Neuronal stem cell (in vitro differentiated cells): Measurements from ENCODE around the gene POFUT2.
"Not testable (repeated sequence)": the region's sequence is repeated elsewhere in the genome, so short reads cannot be mapped to it uniquely, and the experiment has no call there.

ENCODE experiments used
- DNase-seq: peaks from one replicate; pipeline ENCODE4 v3.0.0-alpha.2; 2013; ENCODE audit warnings: low spot score
- H2AFZ ChIP-seq: one replicate; pipeline ENCODE4 v1.6.1; 2013; ENCODE audit warnings: mild to moderate bottlenecking, low read length, inconsistent platforms
- H2AK5ac ChIP-seq: 2 replicates; pipeline ENCODE4 v1.6.1; 2013; ENCODE audit warnings: low read depth, mild to moderate bottlenecking, inconsistent platforms, low read length, moderate library complexity, mixed read lengths
- H2BK120ac ChIP-seq: 2 replicates; pipeline ENCODE4 v1.6.1; 2013; ENCODE audit warnings: low read depth, mild to moderate bottlenecking, inconsistent platforms, low read length, moderate library complexity, mixed read lengths
- H2BK12ac ChIP-seq: one replicate; pipeline ENCODE4 v1.6.1; 2013; ENCODE audit warnings: low read length, inconsistent platforms
- H2BK15ac ChIP-seq: 2 replicates; pipeline ENCODE4 v1.6.1; 2013; ENCODE audit warnings: mild to moderate bottlenecking, low read length, inconsistent platforms, mixed read lengths
- H2BK5ac ChIP-seq: one replicate; pipeline ENCODE4 v1.6.1; 2013; ENCODE audit warnings: inconsistent platforms, mild to moderate bottlenecking, low read length, moderate library complexity
- H3K14ac ChIP-seq: one replicate; pipeline ENCODE4 v1.6.1; 2013; ENCODE audit warnings: low read length, inconsistent platforms
- H3K18ac ChIP-seq: 2 replicates; pipeline ENCODE4 v1.6.1; 2013; ENCODE audit warnings: low read length, inconsistent platforms
- H3K23ac ChIP-seq: 2 replicates; pipeline ENCODE4 v1.6.1; 2013; ENCODE audit warnings: low read depth, mild to moderate bottlenecking, mixed read lengths, low read length, inconsistent platforms; ENCODE audit not compliant: poor library complexity
- H3K27ac ChIP-seq: replicated peaks from 3 replicates; pipeline ENCODE4 v1.5.1; 2013; ENCODE audit warnings: low read length, inconsistent platforms
- H3K27me3 ChIP-seq, 3 experiments: 2 replicates each; pipeline ENCODE4 v1.6.1; 2013; ENCODE audit warnings: low read length in 3 of 3, mild to moderate bottlenecking in 2 of 3, inconsistent platforms in 1 of 3, low read depth in 1 of 3, mixed read lengths in 1 of 3, moderate library complexity in 1 of 3; ENCODE audit not compliant: control insufficient read depth in 3 of 3, insufficient read depth in 3 of 3
- H3K36me3 ChIP-seq, 2 donors: replicated peaks in 1 of 2; 2 replicates each; pipeline ENCODE4 v1.6.1; 2013; ENCODE audit warnings: low read length in 2 of 2; ENCODE audit not compliant: control insufficient read depth in 2 of 2, insufficient read depth in 2 of 2
- H3K4ac ChIP-seq: 2 replicates; pipeline ENCODE4 v1.6.1; 2013; ENCODE audit warnings: inconsistent platforms, mild to moderate bottlenecking, low read length, moderate library complexity
- H3K4me1 ChIP-seq, 2 donors: 1 replicate in 1 of 2; 2 replicates in 1 of 2; pipeline ENCODE4 v1.6.1; 2013; ENCODE audit warnings: low read length in 2 of 2, low read depth in 1 of 2; ENCODE audit not compliant: control insufficient read depth in 2 of 2, insufficient read depth in 1 of 2
- H3K4me2 ChIP-seq: one replicate; pipeline ENCODE4 v1.6.1; 2013; ENCODE audit warnings: mild to moderate bottlenecking, low read length, inconsistent platforms; ENCODE audit not compliant: insufficient read depth, poor library complexity, severe bottlenecking
- H3K4me3 ChIP-seq, 2 donors: 2 replicates each; pipeline ENCODE4 v1.5.1; 2013; ENCODE audit warnings: low read length in 2 of 2, mild to moderate bottlenecking in 2 of 2, inconsistent platforms in 1 of 2, moderate library complexity in 1 of 2
- H3K79me1 ChIP-seq: one replicate; pipeline ENCODE4 v1.6.1; 2013; ENCODE audit warnings: low read depth, mild to moderate bottlenecking, inconsistent platforms, low read length, moderate library complexity
- H3K9ac ChIP-seq: one replicate; pipeline ENCODE4 v1.6.1; 2013; ENCODE audit warnings: mild to moderate bottlenecking, low read depth, low read length, inconsistent platforms; ENCODE audit not compliant: poor library complexity
- H3K9me3 ChIP-seq, 2 donors: replicated peaks in 1 of 2; 2 replicates each; pipeline versions ENCODE3 to v1.6.1; 2013; ENCODE audit warnings: low read length in 2 of 2, mild to moderate bottlenecking in 2 of 2, inconsistent platforms in 1 of 2, low read depth in 1 of 2, mixed read lengths in 1 of 2, moderate library complexity in 1 of 2; ENCODE audit not compliant: control insufficient read depth in 2 of 2, insufficient read depth in 1 of 2
- H4K8ac ChIP-seq: one replicate; pipeline ENCODE4 v1.6.1; 2013; ENCODE audit warnings: low read depth, mild to moderate bottlenecking, inconsistent platforms, low read length, moderate library complexity
- H4K91ac ChIP-seq: one replicate; pipeline ENCODE4 v1.6.1; 2013; ENCODE audit warnings: low read length, low read depth, mild to moderate bottlenecking, inconsistent platforms; ENCODE audit not compliant: poor library complexity
- WGBS, 2 donors: extraction: QIAGEN DNeasy Blood & Tissue Kit; methylation state at CpG; one replicate each; pipeline ENCODE4 v1.1.7; 2013; ENCODE audit warnings: missing lambda C conversion rate in 2 of 2, mixed read lengths in 1 of 2; ENCODE audit not compliant: insufficient read length in 2 of 2, insufficient replicate concordance in 1 of 2; ENCODE audit errors: extremely low coverage in 2 of 2; 5-methylcytosine and 5-hydroxymethylcytosine counted together

The POFUT2 gene

DNA sequence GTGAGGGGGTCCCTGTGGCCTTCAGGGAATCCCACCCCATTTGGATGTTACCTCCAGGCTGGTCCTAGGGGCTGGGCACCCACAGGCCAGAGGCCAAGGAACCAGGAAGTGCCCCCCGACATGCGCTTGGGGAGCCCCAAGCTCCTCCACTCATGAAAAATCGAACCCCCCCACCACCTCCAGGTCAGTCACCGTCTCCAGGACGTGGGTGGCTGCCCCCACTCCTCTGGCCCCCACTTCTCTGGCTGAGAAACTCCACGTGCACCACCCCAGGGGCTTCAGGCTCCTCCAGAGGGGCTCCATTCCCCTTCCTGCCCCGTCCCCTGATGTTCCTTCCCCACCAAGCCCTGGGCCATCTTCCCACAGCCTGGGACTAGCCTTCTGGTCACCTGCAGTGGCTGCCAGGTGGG, 30.5 kb upstream of the POFUT2 start:
- Histone ChIP-seq H3K9me3 (no peaks in the 10 kb centered on the region), H3K4me3 (no peak overlapping the region), H3K9ac (no peak overlapping the region), H3K23ac (no peak overlapping the region), H2BK15ac (peak overlapping the region; percentile 95), H3K79me1 (no peaks in the 10 kb centered on the region), H2AK5ac (peak overlapping the region; percentile 92), H4K8ac (no peak overlapping the region), H2BK12ac (peak overlapping the region; percentile 4), H3K18ac (peak overlapping the region; percentile 81), H3K36me3 (no peaks in the 10 kb centered on the region), H4K91ac (no peak overlapping the region), H3K4ac (no peak overlapping the region), H2BK5ac (peak overlapping the region; percentile 24), H3K27ac (no peak overlapping the region), H3K14ac (no peak overlapping the region), H3K4me2 (no peak overlapping the region), H3K4me1 (peaks cover 10 to 12% of the 10 kb centered on the region in 2 donors), H2BK120ac (no peak overlapping the region), H2AFZ (no peak overlapping the region), H3K27me3 (no peaks in the 10 kb centered on the region)
- DNase-seq, result no peak
- whole genome bisulfite sequencing, 2 donors, result no CpG with 5 or more reads among the region's 7 CpGs

DNA sequence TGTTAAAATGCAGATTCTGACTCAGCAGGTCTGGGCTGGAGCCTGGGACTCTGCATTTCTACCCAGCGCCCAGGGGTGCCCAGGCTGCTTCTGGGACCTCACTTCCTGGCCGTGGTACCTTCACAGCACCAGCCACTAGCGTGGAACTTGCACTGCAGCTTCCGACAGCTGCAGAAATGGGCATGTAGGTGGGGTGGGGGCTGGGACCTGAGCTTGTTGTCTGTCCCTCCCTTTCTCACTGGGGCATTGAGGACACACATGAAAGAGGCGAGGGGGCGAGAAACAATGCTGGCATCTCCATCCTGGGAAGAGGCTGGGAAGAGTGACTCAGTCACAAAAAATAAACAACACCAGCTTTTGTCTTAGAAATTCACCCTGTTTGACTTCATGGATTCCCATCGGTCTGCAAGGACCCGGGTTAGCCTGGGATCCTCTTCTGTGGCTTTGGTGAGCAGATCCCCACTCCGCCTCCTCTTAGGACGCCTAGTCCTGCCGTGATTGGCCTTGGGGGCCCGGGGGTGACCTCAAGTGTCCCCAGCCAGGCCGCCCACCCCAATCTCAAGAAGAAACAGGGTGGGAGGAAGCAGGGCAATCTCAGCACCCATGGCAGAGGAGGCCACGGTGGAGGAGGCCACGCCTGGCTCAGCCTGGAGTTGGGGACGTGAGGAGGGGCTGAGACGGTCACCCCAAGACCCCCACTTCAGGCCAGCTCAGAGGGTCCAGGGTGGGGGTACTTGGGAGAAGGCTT, 29.9 kb upstream of the POFUT2 start:
- Histone ChIP-seq H4K8ac (no peak overlapping the region), H3K27ac (no peak overlapping the region), H3K4ac (peak overlapping the region; percentile 53), H3K79me1 (no peaks in the 10 kb centered on the region), H3K4me1 (peaks cover 10 to 12% of the 10 kb centered on the region in 2 donors), H4K91ac (no peak overlapping the region), H3K4me3 (no peak overlapping the region), H3K27me3 (no peaks in the 10 kb centered on the region), H2AFZ (no peak overlapping the region), H3K18ac (peak overlapping the region; percentile 83), H3K36me3 (no peaks in the 10 kb centered on the region), H2AK5ac (peak overlapping the region; percentile 99), H3K23ac (no peak overlapping the region), H2BK15ac (peak overlapping the region; percentile 95), H3K9ac (no peak overlapping the region), H2BK12ac (peak overlapping the region; percentile 46), H2BK120ac (no peak overlapping the region), H2BK5ac (peak overlapping the region; percentile 66), H3K4me2 (no peak overlapping the region), H3K14ac (peak overlapping the region; percentile 94), H3K9me3 (peaks cover 0 to 2% of the 10 kb centered on the region in 2 donors)
- WGBS, 2 donors, result no CpG with 5 or more reads among the region's 17 CpGs
- DNase-seq, result no peak

DNA sequence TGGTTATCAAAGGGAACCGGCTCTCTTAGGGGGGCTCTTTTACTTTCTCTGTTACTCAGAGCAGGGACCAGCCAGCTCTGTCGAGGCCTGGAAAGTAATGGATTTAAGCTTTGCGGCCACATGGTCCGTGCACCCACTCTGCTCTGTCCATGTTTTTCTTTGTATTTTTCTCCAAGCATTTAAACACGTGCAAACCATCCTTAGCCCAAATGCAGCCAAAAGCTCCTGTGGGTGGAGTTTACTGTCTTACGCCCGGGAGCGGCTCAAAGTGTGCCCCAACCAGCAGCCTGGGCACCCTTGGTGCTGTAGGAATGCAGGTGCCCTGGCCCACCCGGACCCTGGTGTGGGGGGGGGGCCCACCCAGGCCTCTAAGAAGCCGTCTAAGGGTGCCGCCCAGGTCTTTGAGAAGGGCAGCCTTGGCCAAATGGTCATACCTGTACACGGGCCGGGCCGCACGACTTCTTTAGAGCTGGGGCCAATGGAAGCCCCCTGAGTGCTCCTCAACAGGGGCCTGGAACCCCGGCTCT, 29.2 kb upstream of the POFUT2 start:
- Histone ChIP-seq H3K4me2 (no peak overlapping the region), H2AFZ (no peak overlapping the region), H2BK12ac (no peak overlapping the region), H2BK120ac (no peak overlapping the region), H3K27me3 (no peaks in the 10 kb centered on the region), H2BK15ac (no peak overlapping the region), H3K23ac (no peak overlapping the region), H3K4me3 (no peak overlapping the region), H3K9me3 (peaks cover 0 to 6% of the 10 kb centered on the region in 2 donors), H4K8ac (no peak overlapping the region), H3K4me1 (peaks cover 10 to 12% of the 10 kb centered on the region in 2 donors), H3K79me1 (no peaks in the 10 kb centered on the region), H2AK5ac (peak overlapping the region; percentile 99), H2BK5ac (peak overlapping the region; percentile 66), H3K14ac (peak overlapping the region; percentile 94), H4K91ac (no peak overlapping the region), H3K27ac (no peak overlapping the region), H3K4ac (peak overlapping the region; percentile 53), H3K36me3 (no peaks in the 10 kb centered on the region), H3K9ac (no peak overlapping the region), H3K18ac (peak overlapping the region; percentile 83)
- no peak for DNase-seq
- WGBS, 2 donors, result no CpG with 5 or more reads among the region's 16 CpGs

DNA sequence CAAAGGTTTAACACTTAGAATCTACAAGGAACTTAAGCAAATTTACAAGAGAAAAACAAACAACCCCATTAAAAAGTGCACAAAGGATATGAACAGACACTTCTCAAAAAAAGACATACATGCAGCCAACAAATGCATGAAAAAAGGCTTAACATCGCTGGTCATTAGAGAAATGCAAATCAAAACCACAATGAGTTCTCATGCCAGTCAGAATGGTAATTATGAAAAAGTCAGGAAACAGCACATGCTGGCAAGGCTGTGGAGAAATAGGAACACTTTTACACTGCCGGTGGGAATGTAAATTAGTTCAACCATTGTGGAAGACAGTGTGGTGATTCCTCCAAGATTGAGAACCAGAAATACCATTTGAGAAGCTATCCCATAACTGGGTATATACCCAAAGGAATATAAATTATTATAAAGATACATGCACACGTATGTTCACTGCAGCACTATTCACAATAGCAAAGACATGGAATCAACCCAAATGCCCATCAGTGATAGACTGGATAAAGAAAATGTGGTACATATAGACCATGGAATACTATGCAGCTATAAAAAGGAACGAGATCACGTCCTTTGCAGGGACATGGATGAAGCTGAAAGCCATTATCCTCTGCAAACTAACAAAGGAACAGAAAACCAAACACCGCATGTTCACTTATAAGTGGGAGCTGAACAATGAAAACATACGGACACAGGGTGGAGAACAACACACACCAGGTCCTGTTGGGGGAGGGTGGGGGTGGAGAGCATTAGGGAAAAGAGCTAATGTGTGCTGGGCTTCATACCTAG, 28.2 kb upstream of the POFUT2 start:
- not testable (repeated sequence) for H3K23ac ChIP-seq, H2AK5ac ChIP-seq, H2BK5ac ChIP-seq, H4K91ac ChIP-seq, H2AFZ ChIP-seq, H3K9me3 ChIP-seq, H3K36me3 ChIP-seq, H3K14ac ChIP-seq, H3K9ac ChIP-seq, H3K18ac ChIP-seq, H3K4ac ChIP-seq, H4K8ac ChIP-seq, H2BK15ac ChIP-seq, H3K4me2 ChIP-seq, H2BK120ac ChIP-seq, H3K27ac ChIP-seq, H3K79me1 ChIP-seq, H3K4me3 ChIP-seq, H2BK12ac ChIP-seq, DNase-seq, H3K27me3 ChIP-seq
- WGBS, 2 donors, result no CpG with 5 or more reads among the region's 7 CpGs
- H3K4me1 ChIP-seq, result peaks cover 10 to 12% of the 10 kb centered on the region in 2 donors
